Mesendoderm (in vitro differentiated cells): ENCODE measurements around the gene MCF2L.

ENCODE experiments used
- DNase-seq: peaks from one replicate; pipeline ENCODE4 v3.0.0; 2013
- H2AK5ac ChIP-seq: 2 replicates; pipeline ENCODE4 v1.6.1; 2013; ENCODE audit warnings: low read length, inconsistent platforms
- H2BK120ac ChIP-seq: 2 replicates; pipeline ENCODE4 v1.6.1; 2013; ENCODE audit warnings: low read depth, mild to moderate bottlenecking, low read length, moderate library complexity, mixed read lengths
- H2BK15ac ChIP-seq: replicated peaks from 2 replicates; pipeline ENCODE4 v1.6.1; 2013; ENCODE audit warnings: low read depth, mild to moderate bottlenecking, moderate library complexity
- H2BK5ac ChIP-seq: 2 replicates; pipeline ENCODE4 v1.6.1; 2013; ENCODE audit warnings: low read length, inconsistent platforms
- H3K18ac ChIP-seq: 2 replicates; pipeline ENCODE4 v1.6.1; 2013; ENCODE audit warnings: mild to moderate bottlenecking, low read length, mixed read lengths
- H3K23ac ChIP-seq: one replicate; pipeline ENCODE4 v1.6.1; 2013; ENCODE audit warnings: low read length
- H3K27ac ChIP-seq: 2 replicates; pipeline ENCODE4 v1.5.1; 2013; ENCODE audit warnings: low read depth, mild to moderate bottlenecking, inconsistent platforms, low read length, moderate library complexity
- H3K27me3 ChIP-seq: 2 replicates; pipeline ENCODE4 v1.6.1; 2013; ENCODE audit warnings: low read length, control low read depth, mild to moderate bottlenecking, inconsistent platforms; ENCODE audit not compliant: insufficient read depth, poor library complexity
- H3K36me3 ChIP-seq: 2 replicates; pipeline ENCODE4 v1.6.1; 2013; ENCODE audit warnings: low read length, inconsistent platforms; ENCODE audit not compliant: control insufficient read depth, insufficient read depth
- H3K4ac ChIP-seq: one replicate; pipeline ENCODE4 v1.6.1; 2013; ENCODE audit warnings: low read depth, mild to moderate bottlenecking, low read length, moderate library complexity
- H3K4me1 ChIP-seq: 2 replicates; pipeline ENCODE4 v1.6.1; 2013; ENCODE audit warnings: low read depth, low read length, inconsistent platforms; ENCODE audit not compliant: control insufficient read depth
- H3K4me2 ChIP-seq: 2 replicates; pipeline ENCODE4 v1.6.1; 2013; ENCODE audit warnings: low read length
- H3K4me3 ChIP-seq: 2 replicates; pipeline ENCODE4 v1.5.1; 2013; ENCODE audit warnings: mild to moderate bottlenecking, low read length
- H3K56ac ChIP-seq: one replicate; pipeline ENCODE4 v1.6.1; 2013; ENCODE audit warnings: low read length
- H3K79me1 ChIP-seq: 2 replicates; pipeline ENCODE4 v1.6.1; 2013; ENCODE audit warnings: low read length, inconsistent platforms
- H3K79me2 ChIP-seq: 2 replicates; pipeline ENCODE4 v1.6.1; 2013; ENCODE audit warnings: mild to moderate bottlenecking, low read length; ENCODE audit not compliant: control insufficient read depth, insufficient read depth
- H3K9ac ChIP-seq: 2 replicates; pipeline ENCODE4 v1.6.1; 2013; ENCODE audit warnings: low read length, inconsistent platforms
- H4K5ac ChIP-seq: one replicate; pipeline ENCODE4 v1.6.1; 2013; ENCODE audit warnings: low read length
- H4K8ac ChIP-seq: one replicate; pipeline ENCODE4 v1.6.1; 2013; ENCODE audit warnings: low read depth, mild to moderate bottlenecking, control low read depth, low read length, moderate library complexity
- WGBS: extraction: QIAGEN DNeasy Blood & Tissue Kit; methylation state at CpG from one replicate; pipeline ENCODE4 v1.1.7; 2013; ENCODE audit warnings: low lambda C conversion rate, missing lambda C conversion rate; ENCODE audit not compliant: insufficient coverage; ENCODE audit errors: extremely low coverage; 5-methylcytosine and 5-hydroxymethylcytosine counted together

Gene MCF2L

GRCh38 chr13:113080361-113080831 lies 111.4 kb downstream of the MCF2L start:
- Histone ChIP-seq H3K27ac (no peak overlapping the region), H4K5ac (no peak overlapping the region), H3K27me3 (no peaks in the 10 kb centered on the region), H3K4ac (no peak overlapping the region), H3K36me3 (no peaks in the 10 kb centered on the region), H2AK5ac (no peak overlapping the region), H3K18ac (no peak overlapping the region), H3K9ac (no peak overlapping the region), H2BK15ac (no peak overlapping the region), H2BK120ac (no peak overlapping the region), H3K4me3 (no peak overlapping the region), H3K79me2 (no peaks in the 10 kb centered on the region), H3K4me2 (no peak overlapping the region), H4K8ac (no peak overlapping the region), H3K23ac (no peak overlapping the region), H3K79me1 (no peaks in the 10 kb centered on the region), H3K4me1 (no peaks in the 10 kb centered on the region), H3K56ac (no peak overlapping the region), H2BK5ac (no peak overlapping the region)
- WGBS, result no CpG with 5 or more reads among the region's 18 CpGs
- no peak for DNase-seq

GRCh38 chr13:113080901-113081521 lies 112.0 kb downstream of the MCF2L start:
- no peak overlapping the region for H3K56ac ChIP-seq
- H3K4me2 ChIP-seq, result no peak overlapping the region
- no peak overlapping the region for H3K4me3 ChIP-seq
- no peak overlapping the region for H2BK120ac ChIP-seq
- no CpG with 5 or more reads among the region's 25 CpGs for WGBS
- no peak overlapping the region for H4K8ac ChIP-seq
- H2AK5ac ChIP-seq, result no peak overlapping the region
- no peaks in the 10 kb centered on the region for H3K79me2 ChIP-seq
- no peaks in the 10 kb centered on the region for H3K4me1 ChIP-seq
- H3K9ac ChIP-seq, result no peak overlapping the region
- H3K18ac ChIP-seq, result no peak overlapping the region
- no peak overlapping the region for H2BK5ac ChIP-seq
- H3K36me3 ChIP-seq, result no peaks in the 10 kb centered on the region
- no peak overlapping the region for H4K5ac ChIP-seq
- H3K79me1 ChIP-seq, result no peaks in the 10 kb centered on the region
- no peak overlapping the region for H3K23ac ChIP-seq
- DNase-seq, result no peak
- H3K4ac ChIP-seq, result no peak overlapping the region
- H3K27me3 ChIP-seq, result no peaks in the 10 kb centered on the region
- H3K27ac ChIP-seq, result no peak overlapping the region
- H2BK15ac ChIP-seq, result no peak overlapping the region

GRCh38 chr13:113082198-113083021 lies 113.4 kb downstream of the MCF2L start:
- no peak overlapping the region for H3K56ac ChIP-seq
- H3K27ac ChIP-seq, result no peak overlapping the region
- no peaks in the 10 kb centered on the region for H3K27me3 ChIP-seq
- no peak overlapping the region for H2BK120ac ChIP-seq
- H2BK15ac ChIP-seq, result no peak overlapping the region
- no CpG with 5 or more reads among the region's 26 CpGs for WGBS
- no peak overlapping the region for H3K9ac ChIP-seq
- no peak for DNase-seq
- no peak overlapping the region for H4K8ac ChIP-seq
- no peak overlapping the region for H3K23ac ChIP-seq
- no peak overlapping the region for H4K5ac ChIP-seq
- H2AK5ac ChIP-seq, result no peak overlapping the region
- H3K4me1 ChIP-seq, result no peaks in the 10 kb centered on the region
- no peak overlapping the region for H3K4me2 ChIP-seq
- H3K4ac ChIP-seq, result no peak overlapping the region
- H2BK5ac ChIP-seq, result no peak overlapping the region
- no peaks in the 10 kb centered on the region for H3K79me1 ChIP-seq
- no peak overlapping the region for H3K4me3 ChIP-seq
- H3K36me3 ChIP-seq, result no peaks in the 10 kb centered on the region
- H3K18ac ChIP-seq, result no peak overlapping the region
- H3K79me2 ChIP-seq, result no peaks in the 10 kb centered on the region

GRCh38 chr13:113083022-113083373 lies 114.0 kb downstream of the MCF2L start:
- DNase-seq, result no peak
- H3K27ac ChIP-seq, result no peak overlapping the region
- H2BK120ac ChIP-seq, result no peak overlapping the region
- H3K79me1 ChIP-seq, result no peaks in the 10 kb centered on the region
- H2BK15ac ChIP-seq, result no peak overlapping the region
- H2AK5ac ChIP-seq, result no peak overlapping the region
- no peak overlapping the region for H3K23ac ChIP-seq
- H4K8ac ChIP-seq, result no peak overlapping the region
- no peaks in the 10 kb centered on the region for H3K27me3 ChIP-seq
- H3K4me1 ChIP-seq, result no peaks in the 10 kb centered on the region
- no peaks in the 10 kb centered on the region for H3K36me3 ChIP-seq
- H3K4me2 ChIP-seq, result no peak overlapping the region
- no peaks in the 10 kb centered on the region for H3K79me2 ChIP-seq
- H3K56ac ChIP-seq, result no peak overlapping the region
- H3K9ac ChIP-seq, result no peak overlapping the region
- no CpG with 5 or more reads among the region's 10 CpGs for WGBS
- no peak overlapping the region for H4K5ac ChIP-seq
- no peak overlapping the region for H3K4ac ChIP-seq
- no peak overlapping the region for H2BK5ac ChIP-seq
- H3K18ac ChIP-seq, result no peak overlapping the region
- H3K4me3 ChIP-seq, result no peak overlapping the region

GRCh38 chr13:113083402-113084061 lies 114.5 kb downstream of the MCF2L start:
- Histone ChIP-seq H4K5ac (no peak overlapping the region), H3K27me3 (no peaks in the 10 kb centered on the region), H3K27ac (no peak overlapping the region), H2BK5ac (no peak overlapping the region), H3K4me2 (no peak overlapping the region), H3K23ac (no peak overlapping the region), H3K79me2 (no peaks in the 10 kb centered on the region), H2BK15ac (no peak overlapping the region), H3K9ac (no peak overlapping the region), H3K36me3 (no peaks in the 10 kb centered on the region), H3K4me1 (no peaks in the 10 kb centered on the region), H3K4me3 (no peak overlapping the region), H4K8ac (no peak overlapping the region), H3K56ac (no peak overlapping the region), H2AK5ac (no peak overlapping the region), H3K79me1 (no peaks in the 10 kb centered on the region), H2BK120ac (no peak overlapping the region), H3K4ac (no peak overlapping the region), H3K18ac (no peak overlapping the region)
- no peak for DNase-seq
- no CpG with 5 or more reads among the region's 18 CpGs for WGBS
